Measurements from ENCODE around the gene AADACL2.

The AADACL2 gene

GRCh38 chr3:151793636-151794035 lies 59.9 kb downstream of the AADACL2 start:
- no peak for TF ChIP-seq CTCF (IDR thresholded peaks at IDR 0.05)

GRCh38 chr3:151794080-151794479 lies 60.4 kb downstream of the AADACL2 start:
- TF ChIP-seq CTCF (IDR thresholded peaks at IDR 0.05) = no peak

- no peak for TF ChIP-seq CTCF (IDR thresholded peaks at IDR 0.05)
Measured at GRCh38 chr3:151795276-151795675, 61.5 kb downstream of the AADACL2 start.

GRCh38 chr3:151796105-151796680 lies 62.5 kb downstream of the AADACL2 start:
- no peak for TF ChIP-seq CTCF (IDR thresholded peaks at IDR 0.05)

- TF ChIP-seq CTCF (IDR thresholded peaks at IDR 0.05) = no peak
Measured at GRCh38 chr3:151798466-151798865, 64.7 kb downstream of the AADACL2 start.

- TF ChIP-seq CTCF (IDR thresholded peaks at IDR 0.05) = no peak
Measured at GRCh38 chr3:151800431-151800830, 66.7 kb downstream of the AADACL2 start.

GRCh38 chr3:151804267-151804666 lies 70.5 kb downstream of the AADACL2 start:
- no peak for TF ChIP-seq CTCF (IDR thresholded peaks at IDR 0.05)

GRCh38 chr3:151806838-151807237 lies 73.1 kb downstream of the AADACL2 start:
- TF ChIP-seq CTCF (IDR thresholded peaks at IDR 0.05) = no peak

Data from LNCAP (cell line).